Hematopoietic multipotent progenitor cell (in vitro differentiated cells): ENCODE results near the gene CLTA. TPM values are rescaled to one million over a fixed set of nuclear protein-coding genes. Genes with fewer than 3 reads are reported as not detected.
"Not testable (repeated sequence)": the region's sequence is repeated elsewhere in the genome, so short reads cannot be mapped to it uniquely, and the experiment has no call there.

Experiments used
- DNase-seq, 3 donors: peaks; one replicate each; pipeline ENCODE4 v3.0.0-alpha.2; 2011 to 2015; ENCODE audit warnings: low read depth in 2 of 3, low spot score in 2 of 3
- total RNA-seq: library from RNA; depleted of rRNA; stranded (reverse); fragments of >200 nt; gene quantifications from one replicate; pipeline ENCODE4 v1.2.3, GENCODE V29; 2012

The CLTA gene
- total RNA-seq, 1 donor: 149 TPM

GRCh38 chr9:36221667-36222066, 30.9 kb downstream of the CLTA start:
- DNase-seq: no peak

- DNase-seq: no peak
Measured at GRCh38 chr9:36222449-36222848, 31.7 kb downstream of the CLTA start.

GRCh38 chr9:36237230-36237629, 46.5 kb downstream of the CLTA start:
- no peak for DNase-seq

GRCh38 chr9:36239205-36239604, 48.5 kb downstream of the CLTA start:
- not testable (repeated sequence) for DNase-seq

- DNase-seq: not testable (repeated sequence)
Measured at GRCh38 chr9:36239675-36240074, 49.0 kb downstream of the CLTA start.

- DNase-seq: no peak
Measured at GRCh38 chr9:36245906-36246305, 55.2 kb downstream of the CLTA start.

GRCh38 chr9:36247356-36247755, 56.6 kb downstream of the CLTA start:
- no peak for DNase-seq

- peak in 2 of 3 donors; percentile 40 to 71 for DNase-seq
Measured at GRCh38 chr9:36248061-36248460, 57.3 kb downstream of the CLTA start.

GRCh38 chr9:36249189-36249588, 58.5 kb downstream of the CLTA start:
- DNase-seq: no peak

GRCh38 chr9:36250079-36250478, 59.4 kb downstream of the CLTA start:
- DNase-seq: no peak

- no peak for DNase-seq
Measured at GRCh38 chr9:36251428-36251827, 60.7 kb downstream of the CLTA start.

- DNase-seq: peak; percentile 82 to 97 (median 97)
Measured at GRCh38 chr9:36258208-36258995, 67.7 kb downstream of the CLTA start, which contains the start of gene GNE. Gene GNE (minus strand): TSS chr9:36258448. CDS start chr9:36249355, 9,093 bp downstream.

- DNase-seq: peak in 1 of 3 donors; percentile 20
Measured at GRCh38 chr9:36258996-36259533, 68.3 kb downstream of the CLTA start.

Other genes starting within 250 kb of the CLTA start
- gene OR2S2, start 232.8 kb upstream of the CLTA start, total RNA-seq: not detected
- 3.8 TPM for gene RECK, start 154.0 kb upstream of the CLTA start, total RNA-seq
- gene GLIPR2, start 54.2 kb upstream of the CLTA start, total RNA-seq: 38.2 TPM
- gene CCIN, start 21.5 kb upstream of the CLTA start, total RNA-seq: 1.3 TPM
- gene GNE, start 67.5 kb downstream of the CLTA start, total RNA-seq: 19.9 TPM
- 29.1 TPM for gene RNF38, start 209.3 kb downstream of the CLTA start, total RNA-seq